Activated naive CD8-positive, alpha-beta T cell treated with anti-CD3 and anti-CD28 coated beads, Interleukin-2, amount 50 U/mL, for 16 hours (primary cell): Measurements from ENCODE around the gene NTNG2.

ENCODE experiments used
- DNase-seq: peaks from one replicate; pipeline ENCODE4 v3.0.0-alpha.2; 2020; ENCODE audit warnings: low read depth, low spot score

Gene NTNG2

GRCh38 chr9:132147331-132147730, 14.5 kb upstream of the NTNG2 start:
- DNase-seq = no peak

- no peak for DNase-seq
These were observed 14.0 kb upstream of the NTNG2 start for GRCh38 chr9:132147839-132148238.

- DNase-seq = no peak
These were observed 11.6 kb upstream of the NTNG2 start for GRCh38 chr9:132150256-132150655.

- DNase-seq = no peak
These were observed 10.7 kb upstream of the NTNG2 start for GRCh38 chr9:132151118-132151517.

GRCh38 chr9:132152231-132152630, 9.6 kb upstream of the NTNG2 start:
- no peak for DNase-seq

- DNase-seq = no peak
These were observed 6.8 kb upstream of the NTNG2 start for GRCh38 chr9:132154863-132155567.

GRCh38 chr9:132155568-132155895, 6.3 kb upstream of the NTNG2 start:
- DNase-seq = no peak

- DNase-seq = no peak
These were observed 5.6 kb upstream of the NTNG2 start for GRCh38 chr9:132156262-132156661.

GRCh38 chr9:132157347-132158116, 4.3 kb upstream of the NTNG2 start:
- no peak for DNase-seq

GRCh38 chr9:132160802-132161742, 786 bp upstream of the NTNG2 start:
- DNase-seq = peak; percentile 27

- DNase-seq = no peak
These were observed 1.1 kb downstream of the NTNG2 start for GRCh38 chr9:132162764-132163456.

GRCh38 chr9:132163457-132163875, 1.6 kb downstream of the NTNG2 start:
- no peak for DNase-seq

- no peak for DNase-seq
These were observed 2.2 kb downstream of the NTNG2 start for GRCh38 chr9:132163876-132164603.

- no peak for DNase-seq
These were observed 2.9 kb downstream of the NTNG2 start for GRCh38 chr9:132164604-132165362.

GRCh38 chr9:132166599-132166998, 4.7 kb downstream of the NTNG2 start:
- no peak for DNase-seq

GRCh38 chr9:132167192-132167591, 5.3 kb downstream of the NTNG2 start:
- DNase-seq = no peak

GRCh38 chr9:132168347-132168746, 6.5 kb downstream of the NTNG2 start:
- DNase-seq = no peak

- DNase-seq = no peak
These were observed 7.0 kb downstream of the NTNG2 start for GRCh38 chr9:132168851-132169250.

- DNase-seq = peak; percentile 15
These were observed 8.0 kb downstream of the NTNG2 start for GRCh38 chr9:132169672-132170392.
